Neural crest cell (in vitro differentiated cells): ENCODE data around the gene ZNF44. TPM values are rescaled to one million over a fixed set of nuclear protein-coding genes. Genes with fewer than 3 reads are reported as not detected.

ENCODE experiments used
- DNase-seq: peaks from one replicate; pipeline ENCODE4 v3.0.0; 2021; ENCODE audit warnings: low read depth, mixed read lengths, low spot score
- H3K27ac Mint-ChIP-seq: one replicate; pipeline ENCODE4 v1.8.0; 2021; ENCODE audit warnings: mild to moderate bottlenecking, mixed read lengths; ENCODE audit not compliant: unreplicated experiment
- H3K27me3 Mint-ChIP-seq: 2 replicates; pipeline ENCODE4 v1.8.0; 2021; ENCODE audit warnings: low read depth, mild to moderate bottlenecking, mixed read lengths
- H3K36me3 Mint-ChIP-seq: 2 replicates; pipeline ENCODE4 v1.8.0; 2021; ENCODE audit warnings: low read depth, mild to moderate bottlenecking, mixed read lengths
- H3K4me1 Mint-ChIP-seq: 2 replicates; pipeline ENCODE4 v1.8.0; 2021; ENCODE audit warnings: mixed read lengths
- H3K4me3 Mint-ChIP-seq: one replicate; pipeline ENCODE4 v1.8.0; 2021; ENCODE audit warnings: mild to moderate bottlenecking, mixed read lengths
- H3K9me3 Mint-ChIP-seq: 2 replicates; pipeline ENCODE4 v1.8.0; 2021; ENCODE audit warnings: mixed read lengths
- CTCF ChIP-seq: fragments of 200-600 bp; sonication (generic); conservative IDR thresholded peaks from 2 replicates; pipeline ENCODE4 v1.5.0; 2021; ENCODE audit warnings: antibody characterized with exemption, mild to moderate bottlenecking
- total RNA-seq: library from RNA; stranded (reverse); gene quantifications from 2 replicates; pipeline ENCODE4 v1.2.1, GENCODE V29; 2021

The ZNF44 gene
- total RNA-seq, 1 donor from 2014 or later: 5.8 TPM

- peak overlapping the region; percentile 57 for H3K27ac Mint-ChIP-seq
- no peaks in the 10 kb centered on the region for H3K9me3 Mint-ChIP-seq
- TF ChIP-seq CTCF: no peak
- no peak for DNase-seq
- H3K4me3 Mint-ChIP-seq: no peak overlapping the region
- H3K27me3 Mint-ChIP-seq: no peaks in the 10 kb centered on the region
- H3K4me1 Mint-ChIP-seq: peaks cover 18% of the 10 kb centered on the region
- peaks cover 9% of the 10 kb centered on the region for H3K36me3 Mint-ChIP-seq
These were observed 5.0 kb downstream of the ZNF44 start for GRCh38 chr19:12289790-12290065.

GRCh38 chr19:12287958-12288500 is 6.7 kb downstream of the ZNF44 start:
- no peaks in the 10 kb centered on the region for H3K9me3 Mint-ChIP-seq
- no peaks in the 10 kb centered on the region for H3K27me3 Mint-ChIP-seq
- peaks cover 4% of the 10 kb centered on the region for H3K4me1 Mint-ChIP-seq
- peaks cover 10% of the 10 kb centered on the region for H3K36me3 Mint-ChIP-seq
- no peak overlapping the region for H3K4me3 Mint-ChIP-seq
- no peak for DNase-seq
- no peak for TF ChIP-seq CTCF
- no peak overlapping the region for H3K27ac Mint-ChIP-seq

- H3K27ac Mint-ChIP-seq: no peak overlapping the region
- TF ChIP-seq CTCF: no peak
- DNase-seq: no peak
- H3K4me1 Mint-ChIP-seq: no peaks in the 10 kb centered on the region
- H3K9me3 Mint-ChIP-seq: peaks cover 8% of the 10 kb centered on the region
- H3K36me3 Mint-ChIP-seq: peaks cover 22% of the 10 kb centered on the region
- no peak overlapping the region for H3K4me3 Mint-ChIP-seq
- no peaks in the 10 kb centered on the region for H3K27me3 Mint-ChIP-seq
These were observed 10.1 kb downstream of the ZNF44 start for GRCh38 chr19:12284631-12285030.

GRCh38 chr19:12284226-12284625 is 10.5 kb downstream of the ZNF44 start:
- H3K4me3 Mint-ChIP-seq: no peak overlapping the region
- no peak for TF ChIP-seq CTCF
- DNase-seq: no peak
- no peak overlapping the region for H3K27ac Mint-ChIP-seq
- H3K9me3 Mint-ChIP-seq: peaks cover 8% of the 10 kb centered on the region
- H3K36me3 Mint-ChIP-seq: peaks cover 26% of the 10 kb centered on the region
- no peaks in the 10 kb centered on the region for H3K4me1 Mint-ChIP-seq
- no peaks in the 10 kb centered on the region for H3K27me3 Mint-ChIP-seq

- Mint-ChIP-seq H3K27ac (no peak overlapping the region), H3K4me1 (no peaks in the 10 kb centered on the region), H3K9me3 (peaks cover 25% of the 10 kb centered on the region), H3K4me3 (no peak overlapping the region), H3K36me3 (peaks cover 50% of the 10 kb centered on the region), H3K27me3 (no peaks in the 10 kb centered on the region)
- TF ChIP-seq CTCF: no peak
- DNase-seq: no peak
These were observed 16.0 kb downstream of the ZNF44 start for GRCh38 chr19:12278713-12279112.
